Fibroblast of lung (primary cell): Measurements from ENCODE around the gene TNS2.

Source experiments
- CTCF ChIP-seq, 2 donors: IDR thresholded peaks in 1 of 2; conservative IDR thresholded peaks in 1 of 2; 1 replicate in 1 of 2; 2 replicates in 1 of 2; pipeline ENCODE4 v1.5.1; 2011 to 2012; ENCODE audit warnings: low read length in 2 of 2, control low read depth in 1 of 2, inconsistent platforms in 1 of 2, low read depth in 1 of 2, mild to moderate bottlenecking in 1 of 2
- EZH2 ChIP-seq: IDR thresholded peaks from 2 replicates; pipeline ENCODE4 v1.5.1; 2012; ENCODE audit warnings: low read length, control low read depth, mild to moderate bottlenecking; ENCODE audit errors: missing control alignments

DNA sequence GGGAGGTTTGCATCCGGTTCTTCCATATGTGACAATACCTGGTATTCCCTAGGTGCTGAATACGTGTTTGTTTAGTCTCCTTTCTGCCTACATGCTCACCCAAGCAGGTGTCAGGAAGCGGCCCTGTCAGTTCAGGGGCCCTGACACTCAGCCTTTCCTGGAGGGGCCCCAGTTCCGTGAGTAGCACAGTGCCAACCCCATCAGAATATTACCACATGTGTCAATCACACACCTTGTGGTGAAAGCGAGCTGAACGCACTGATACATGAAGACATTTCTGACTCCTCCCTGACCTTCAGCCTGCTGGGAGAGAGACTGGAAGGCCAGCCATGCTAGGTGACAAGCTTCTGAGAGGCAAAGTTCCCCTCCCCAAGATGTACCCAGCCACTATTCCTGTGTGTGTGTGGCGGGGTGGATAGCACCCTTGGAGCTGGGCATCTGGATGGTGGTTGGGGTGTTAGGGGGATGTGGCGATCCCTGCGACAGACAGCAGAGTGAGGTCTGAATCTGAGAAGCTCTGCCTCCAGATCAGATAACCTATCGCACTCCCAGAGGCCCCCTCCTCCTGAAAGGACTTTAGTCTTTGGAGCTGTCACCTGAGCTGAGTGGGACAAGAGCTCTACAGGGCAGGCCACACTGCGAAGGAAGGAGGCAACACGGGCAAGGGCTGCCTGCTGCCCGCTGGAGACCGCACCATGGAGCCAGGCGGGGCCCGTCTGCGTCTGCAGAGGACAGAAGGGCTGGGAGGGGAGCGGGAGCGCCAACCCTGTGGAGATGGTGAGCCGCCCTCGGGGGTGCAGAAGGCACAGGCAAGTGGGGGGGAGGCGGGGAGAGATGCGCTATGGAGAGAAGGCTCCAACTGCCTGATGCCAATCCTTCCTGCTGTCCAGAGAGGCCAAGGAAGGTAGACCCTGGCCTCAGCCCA lies 53.3 kb downstream of the TNS2 start, which contains the start of gene SOAT2:
- TF ChIP-seq CTCF (conservative IDR thresholded peaks at IDR 0.05 in 1 of 2, IDR thresholded peaks at IDR 0.05 in 1 of 2; ENCODE audit: low read depth in 1 of 2, low read length in 2 of 2) = no peak
- no peak for TF ChIP-seq EZH2
